Measurements from ENCODE around the gene ATP2B2.
"Not testable (repeated sequence)": the region's sequence is repeated elsewhere in the genome, so short reads cannot be mapped to it uniquely, and the experiment has no call there.

The ATP2B2 gene

DNA sequence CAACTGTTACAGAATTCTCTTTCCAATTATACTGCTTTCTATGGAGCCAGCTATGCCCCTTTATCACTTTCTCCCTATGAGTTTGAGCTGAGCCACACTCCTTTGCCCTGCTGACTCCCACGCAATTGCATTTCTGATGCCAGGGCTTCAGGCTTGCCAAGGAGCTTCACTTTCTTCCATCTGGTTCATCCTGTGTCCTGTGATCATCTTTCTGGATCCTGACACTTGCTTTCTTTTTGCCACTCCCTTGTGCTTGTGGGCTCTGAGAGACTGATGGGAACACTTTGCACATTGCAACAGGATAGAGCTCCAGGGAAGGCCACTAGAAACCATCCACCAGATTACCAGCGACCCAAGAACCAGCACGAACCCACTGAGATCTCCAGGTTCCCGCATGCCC lies 107.5 kb downstream of the ATP2B2 start:
- DNase-seq = no peak

DNA sequence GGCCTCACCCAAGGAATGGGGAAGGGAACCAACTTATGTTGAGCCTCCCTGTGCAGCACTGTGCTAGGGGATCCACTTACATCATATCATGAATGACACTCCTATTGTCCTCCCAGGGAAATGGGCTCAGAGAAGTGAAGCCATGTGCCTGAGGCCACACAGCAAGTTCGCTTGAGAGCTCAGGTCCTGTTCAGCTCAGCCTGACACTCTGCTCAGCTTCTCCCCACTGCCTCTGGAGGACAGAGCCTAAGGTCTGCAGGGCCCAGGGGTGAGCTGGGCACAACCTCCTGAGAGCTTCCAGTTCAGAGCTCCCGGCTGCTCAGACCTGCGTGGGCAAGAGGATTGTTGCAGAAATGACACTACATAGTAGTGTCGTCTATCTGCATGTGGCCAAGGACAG lies 108.5 kb downstream of the ATP2B2 start:
- no peak for DNase-seq

DNA sequence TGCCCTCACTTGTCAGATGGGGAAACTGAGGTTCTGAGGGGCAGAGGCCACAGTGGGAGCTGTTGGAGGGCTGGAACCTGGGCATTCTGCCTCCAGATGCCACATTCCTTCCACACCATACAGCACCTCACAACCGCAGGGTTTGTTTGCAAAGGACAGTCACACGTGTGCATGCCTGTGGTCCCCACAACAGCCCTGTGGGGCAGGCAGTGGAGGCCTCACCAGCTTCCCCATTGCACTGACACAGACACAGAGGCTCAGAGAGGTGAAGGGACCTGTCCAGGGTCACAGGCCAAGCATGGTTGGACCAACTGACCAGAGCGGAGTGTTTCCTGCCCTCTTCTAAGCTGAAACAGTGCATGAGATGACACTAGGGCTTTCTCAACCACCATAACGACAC lies 109.3 kb downstream of the ATP2B2 start:
- no peak for DNase-seq

DNA sequence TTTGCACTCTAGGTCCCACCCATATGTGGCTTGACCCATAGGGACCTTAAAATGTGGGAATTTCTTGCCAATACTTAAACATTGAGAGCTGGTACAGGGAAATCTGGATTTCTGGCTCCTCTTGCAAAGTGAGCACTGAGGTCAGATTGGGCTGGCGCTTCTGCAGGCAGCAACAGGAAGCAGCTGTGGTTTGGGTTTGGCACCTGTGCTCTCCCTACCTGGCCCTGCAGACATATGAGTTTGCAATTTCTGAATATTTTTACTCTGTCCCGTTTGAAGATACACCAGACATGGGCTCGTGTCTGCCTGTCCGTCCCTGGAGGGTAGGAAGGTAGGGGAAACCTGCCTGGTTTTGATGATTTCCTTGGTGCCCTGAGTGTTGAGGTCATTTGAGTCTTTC lies 109.7 kb downstream of the ATP2B2 start:
- DNase-seq = no peak

DNA sequence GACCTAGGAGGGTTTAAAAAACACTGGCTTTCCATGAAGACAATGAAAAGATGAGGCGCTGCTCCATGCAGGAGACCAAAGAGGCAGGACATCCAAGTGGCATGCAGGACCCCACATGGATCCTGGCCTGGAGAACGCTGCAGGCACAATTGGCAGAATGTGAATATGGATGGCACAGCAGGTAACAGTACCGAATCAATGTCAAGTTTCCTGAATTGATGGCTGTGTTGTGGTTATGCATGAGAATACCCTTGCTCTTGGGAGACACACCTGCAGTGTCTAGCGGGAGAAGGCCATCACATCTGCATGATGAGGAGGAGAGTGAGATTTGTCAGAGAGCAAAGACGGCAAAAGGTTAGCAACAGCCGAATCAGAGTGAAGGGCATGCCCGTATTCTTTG lies 110.2 kb downstream of the ATP2B2 start:
- no peak for DNase-seq

DNA sequence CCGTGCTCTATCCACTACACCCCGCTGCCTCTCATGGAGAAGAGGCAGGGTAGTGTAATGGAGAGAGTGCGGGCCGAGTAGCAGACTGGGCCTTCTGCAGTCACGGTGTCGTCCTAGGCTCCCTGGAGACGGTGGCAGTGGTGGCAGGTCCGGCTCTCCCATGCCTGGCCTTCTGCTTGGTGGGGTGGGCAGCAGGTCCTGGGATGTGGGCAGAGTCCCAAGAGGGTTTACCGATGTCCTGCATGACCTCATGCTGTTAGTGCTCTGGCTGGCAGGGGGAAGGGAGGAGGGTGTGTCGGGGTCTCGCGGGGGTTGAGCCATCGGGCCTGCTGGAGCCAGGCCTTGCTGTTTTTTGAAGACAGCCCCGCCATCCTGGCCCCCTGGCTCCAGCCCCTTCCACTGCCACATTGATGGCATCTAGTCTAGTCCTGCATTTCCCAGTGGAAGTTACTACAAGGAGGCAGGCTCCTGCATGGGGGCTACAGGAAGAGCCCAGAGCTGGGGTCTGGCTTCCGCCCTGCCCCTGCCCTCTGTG lies 110.8 kb downstream of the ATP2B2 start:
- no peak for DNase-seq

DNA sequence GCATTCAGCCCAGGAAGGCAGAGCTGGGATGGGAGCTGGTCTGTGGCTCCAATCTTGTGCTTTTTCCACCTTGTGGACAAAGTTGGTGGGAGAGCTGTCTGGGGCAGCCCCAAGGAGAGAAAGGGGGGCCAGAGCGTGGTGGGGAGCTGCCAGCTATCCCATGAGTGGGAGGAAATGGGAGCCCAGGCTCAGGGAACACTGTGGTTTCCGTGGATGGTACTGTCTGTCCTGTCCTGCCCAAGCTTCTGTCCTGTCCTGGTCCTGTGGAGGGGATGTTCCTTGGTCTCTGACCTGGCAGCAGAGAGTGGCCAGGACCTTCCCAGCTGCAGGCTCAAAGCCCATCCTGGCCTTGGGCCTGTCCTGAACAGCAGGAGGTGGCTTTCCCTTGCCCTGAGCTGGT lies 111.9 kb downstream of the ATP2B2 start:
- DNase-seq = no peak

DNA sequence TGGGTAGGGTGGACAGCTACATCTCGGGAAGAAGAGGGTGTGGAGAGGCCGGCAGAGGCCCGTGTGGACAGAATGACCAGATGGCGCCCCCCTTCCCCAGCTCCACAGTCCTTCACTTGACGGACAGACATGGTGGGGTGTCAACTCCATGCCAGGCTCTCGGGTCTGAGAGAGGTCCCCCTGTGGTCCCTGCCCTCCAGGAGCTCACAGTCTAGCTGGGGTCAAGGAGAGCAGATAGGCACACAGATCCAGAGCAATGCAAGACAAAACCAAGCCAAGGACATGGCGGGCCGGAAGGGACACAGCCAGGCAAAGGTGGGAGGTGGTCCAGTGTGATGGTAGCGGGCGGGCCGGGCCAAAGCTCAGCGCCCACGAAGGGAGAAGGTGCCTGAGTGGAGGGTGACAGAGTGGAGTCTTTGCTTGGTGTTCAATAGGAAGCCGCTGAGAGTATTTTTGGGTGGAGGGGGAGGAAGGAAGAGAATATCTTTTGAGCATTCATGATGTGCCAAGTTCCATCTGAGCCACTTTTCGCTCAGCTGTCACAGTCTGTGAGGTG lies 112.4 kb downstream of the ATP2B2 start:
- DNase-seq = no peak

DNA sequence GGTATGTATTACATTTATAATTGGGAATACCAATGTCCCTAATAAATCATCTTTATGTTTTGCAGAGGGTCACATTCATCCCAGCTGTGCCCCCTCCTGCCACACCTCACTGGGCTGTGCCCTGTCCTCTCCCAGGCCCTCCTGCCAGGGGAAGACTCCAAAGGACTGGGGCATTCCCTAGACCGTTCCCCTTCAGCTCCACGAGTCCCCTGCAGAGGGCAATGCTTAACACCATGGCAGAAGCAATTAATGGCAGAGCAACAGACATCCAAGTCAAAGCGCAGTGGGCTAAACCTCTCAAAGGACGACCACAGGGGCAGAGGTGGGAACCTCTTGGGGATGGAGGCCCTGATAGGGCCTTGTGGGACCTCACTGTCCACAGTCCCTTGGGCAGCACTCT lies 113.1 kb downstream of the ATP2B2 start:
- no peak for DNase-seq

DNA sequence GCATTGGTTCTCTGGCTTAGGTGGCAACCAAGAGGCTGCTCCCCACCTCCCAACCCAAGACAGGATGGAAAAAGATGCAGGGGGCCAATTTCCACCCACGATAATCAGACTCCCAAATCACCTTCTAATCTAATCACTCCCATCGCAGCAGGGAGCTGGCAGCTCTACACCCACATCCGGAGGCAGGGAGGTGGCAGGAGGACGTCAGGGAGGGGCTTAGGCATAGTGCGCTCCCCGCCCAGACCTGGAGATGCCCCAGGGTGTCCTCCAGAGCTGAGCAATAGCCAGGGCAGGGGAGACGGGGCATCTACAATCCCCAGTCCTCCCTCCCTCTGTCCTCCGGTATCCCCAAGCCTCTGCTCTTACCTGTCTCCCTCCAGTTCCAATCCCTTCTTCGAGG lies 114.0 kb downstream of the ATP2B2 start:
- DNase-seq = no peak

DNA sequence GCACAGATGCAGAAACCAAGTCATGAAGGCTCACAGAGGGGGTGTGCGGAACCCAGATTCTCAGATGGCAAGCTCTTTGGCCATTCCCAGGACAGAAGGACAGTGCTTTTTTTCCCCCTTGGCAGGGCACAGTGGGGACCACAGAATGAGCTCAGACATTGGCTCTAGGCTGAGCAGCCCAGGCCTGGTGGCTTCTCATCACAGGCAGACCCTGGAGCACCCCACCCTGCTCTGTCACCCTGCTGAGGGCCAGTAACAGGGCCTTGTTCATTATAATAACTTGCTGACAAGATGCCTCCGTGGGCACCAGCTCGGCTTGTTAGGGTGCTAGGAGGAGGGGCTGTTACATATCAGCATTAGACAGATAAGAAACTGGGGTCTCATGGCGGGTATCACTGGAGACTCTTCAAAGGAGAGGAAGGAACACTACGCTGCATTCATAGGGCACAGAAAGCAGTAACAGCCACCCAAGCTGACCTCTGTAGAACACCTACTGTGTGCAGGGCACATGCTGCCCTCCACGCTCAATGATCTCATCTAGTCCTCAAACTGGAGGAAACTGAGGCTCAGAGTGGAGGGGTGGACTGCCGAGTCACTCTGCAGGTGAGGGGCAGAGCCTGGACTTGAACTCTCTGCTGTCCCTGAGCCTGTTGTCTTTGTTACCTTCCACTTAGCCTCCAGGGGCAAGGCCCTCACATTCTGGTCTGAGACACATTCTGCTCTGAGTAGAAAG lies 114.6 kb downstream of the ATP2B2 start:
- DNase-seq = no peak

DNA sequence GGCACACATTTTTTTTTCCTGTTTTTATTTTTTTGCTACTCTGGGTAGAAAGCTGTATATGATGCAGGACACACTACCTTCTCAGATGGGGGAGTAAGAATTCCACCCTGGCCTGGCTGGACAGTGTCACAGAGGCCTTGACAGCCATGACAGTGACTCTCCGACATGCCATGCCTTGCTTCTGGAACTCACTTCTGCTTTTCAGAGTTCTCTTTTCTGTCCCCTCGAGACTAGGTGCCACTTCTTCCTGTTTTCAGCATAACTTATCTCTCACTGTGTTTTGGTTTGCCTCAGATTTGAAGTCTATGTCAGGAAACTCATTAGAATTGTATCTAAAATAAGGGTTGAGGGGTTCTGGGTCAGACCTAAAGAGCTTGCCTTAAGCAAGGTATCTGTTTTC lies 115.4 kb downstream of the ATP2B2 start:
- no peak for DNase-seq

DNA sequence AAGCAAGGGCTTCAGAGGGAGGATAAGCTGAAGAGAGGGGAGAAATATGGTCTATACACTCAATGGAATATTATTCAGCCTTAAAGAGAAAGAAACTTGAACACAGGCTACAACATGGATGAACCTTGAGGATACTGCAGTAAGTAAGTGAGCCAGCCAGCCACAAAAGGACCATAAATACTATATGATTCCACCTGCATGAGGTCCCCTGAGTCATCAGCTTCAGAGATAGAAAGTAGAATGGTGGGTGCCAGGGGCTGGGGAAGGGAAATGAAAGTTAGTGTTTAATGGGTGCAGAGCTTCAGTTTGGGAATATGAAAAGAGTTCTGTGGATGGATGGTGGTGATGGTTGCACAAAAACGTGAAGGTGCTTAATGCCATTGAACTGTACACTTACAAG lies 116.0 kb downstream of the ATP2B2 start:
- DNase-seq = no peak

DNA sequence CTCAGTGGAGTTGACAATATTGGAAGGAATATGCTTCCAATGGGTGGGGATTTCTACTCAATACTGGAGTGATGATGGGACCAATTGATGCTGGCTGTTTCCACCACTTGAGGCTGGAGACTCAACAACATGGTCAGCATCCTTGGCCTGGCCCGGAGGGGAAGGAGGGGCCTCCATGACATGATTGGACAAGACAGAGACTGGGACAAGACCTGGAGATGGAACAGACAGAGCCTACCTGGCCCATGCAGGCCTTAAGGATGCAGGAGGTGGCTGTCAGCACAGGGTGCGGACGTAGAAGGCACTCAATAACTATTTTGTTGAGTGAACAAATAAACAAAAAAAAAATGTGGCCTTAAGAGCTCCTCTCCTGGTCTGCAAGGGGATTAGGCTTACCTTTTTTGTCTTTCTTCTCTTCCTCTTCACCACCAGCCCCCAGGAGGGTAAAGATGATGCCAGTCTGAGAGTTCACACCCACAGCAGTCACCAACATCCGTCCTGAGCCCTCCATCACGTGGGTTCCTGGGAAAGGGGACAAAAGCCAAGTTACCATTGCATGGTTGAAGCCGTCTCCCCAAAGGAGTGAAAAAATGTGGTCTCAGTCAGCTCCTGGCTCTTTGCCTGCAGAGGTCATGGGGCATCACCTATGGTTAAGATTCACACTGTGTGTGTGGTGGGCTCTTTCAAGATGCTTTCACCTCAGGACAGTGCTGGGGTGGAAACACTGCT lies 117.3 kb downstream of the ATP2B2 start:
- no peak for DNase-seq

DNA sequence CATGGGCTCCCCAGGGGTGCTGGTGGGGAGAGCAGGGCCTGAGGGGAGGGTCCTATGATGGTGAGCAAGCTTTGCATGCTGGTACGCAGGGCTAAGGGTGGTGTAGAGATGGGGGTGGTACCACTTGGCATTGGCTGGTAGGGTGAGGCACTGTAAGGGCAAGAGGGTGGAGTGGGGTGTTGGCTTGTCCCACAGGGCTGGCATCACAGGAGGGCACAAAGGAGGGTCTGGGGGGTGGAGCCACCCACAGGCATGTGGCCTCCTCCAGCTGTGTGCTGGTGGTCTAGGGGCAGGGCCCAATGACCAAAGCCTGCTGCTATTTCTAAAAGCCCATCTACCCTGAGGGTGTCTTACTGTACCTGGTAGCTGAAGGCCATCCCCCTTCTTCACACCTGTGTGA lies 119.3 kb downstream of the ATP2B2 start:
- no peak for DNase-seq

DNA sequence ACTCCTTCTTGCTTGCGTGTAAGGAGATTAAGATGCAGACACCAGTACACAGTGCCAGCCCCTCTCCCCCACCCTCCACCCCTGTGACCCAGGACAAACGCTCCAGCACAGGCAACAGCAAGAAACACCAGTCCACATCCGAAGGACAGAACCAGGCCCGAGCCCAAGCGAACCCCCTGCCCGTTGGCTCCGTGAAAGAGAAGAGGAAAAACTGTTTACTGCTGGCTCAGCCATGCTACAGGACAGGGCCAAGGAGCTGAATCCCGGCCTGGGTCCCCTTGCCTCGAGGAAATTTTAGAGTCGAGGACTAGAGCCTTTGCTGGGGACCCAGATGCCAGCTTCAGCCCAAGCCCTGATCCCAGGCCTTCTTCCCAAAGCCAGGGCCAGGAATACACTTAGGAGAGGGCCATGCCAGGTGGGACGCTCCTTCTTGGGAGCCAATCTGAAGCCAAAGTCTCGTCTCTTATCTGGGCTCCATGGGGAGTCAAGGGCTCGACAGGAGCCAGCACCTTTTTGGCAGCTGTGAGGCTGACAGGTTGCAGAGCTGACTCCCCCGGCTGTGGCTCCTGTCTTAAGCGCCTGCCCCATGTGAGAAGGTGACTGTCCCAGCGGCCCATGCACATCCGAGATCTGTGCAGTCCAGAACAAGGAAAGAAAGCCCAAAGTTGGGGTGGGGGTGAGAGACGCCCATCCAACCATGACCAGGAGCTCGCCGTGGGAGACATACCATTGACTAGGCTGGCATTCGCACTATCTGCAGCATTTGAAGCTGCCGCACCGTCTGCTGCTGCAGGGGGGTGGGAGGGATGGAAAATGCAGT lies 120.6 kb downstream of the ATP2B2 start:
- no peak for DNase-seq

DNA sequence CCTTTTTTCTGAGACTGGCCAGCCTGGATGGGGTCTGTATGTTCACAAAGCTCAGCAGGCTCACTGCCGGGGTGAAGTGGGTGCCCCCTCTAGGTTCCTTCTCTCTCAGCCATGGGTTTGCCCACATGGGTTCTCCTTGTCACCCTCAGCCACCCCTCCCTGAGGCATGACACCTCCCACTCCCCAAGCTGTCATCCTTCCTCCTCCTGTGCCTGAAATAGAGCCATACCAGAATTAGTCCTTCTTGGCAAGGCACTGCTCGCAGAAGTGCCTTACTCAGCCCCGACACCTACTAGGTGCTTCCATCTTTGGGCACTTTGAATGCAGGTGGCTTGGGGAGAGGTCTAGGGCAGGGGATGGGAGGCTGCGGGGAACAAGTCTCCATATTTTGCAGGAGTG lies 121.5 kb downstream of the ATP2B2 start:
- DNase-seq = no peak

DNA sequence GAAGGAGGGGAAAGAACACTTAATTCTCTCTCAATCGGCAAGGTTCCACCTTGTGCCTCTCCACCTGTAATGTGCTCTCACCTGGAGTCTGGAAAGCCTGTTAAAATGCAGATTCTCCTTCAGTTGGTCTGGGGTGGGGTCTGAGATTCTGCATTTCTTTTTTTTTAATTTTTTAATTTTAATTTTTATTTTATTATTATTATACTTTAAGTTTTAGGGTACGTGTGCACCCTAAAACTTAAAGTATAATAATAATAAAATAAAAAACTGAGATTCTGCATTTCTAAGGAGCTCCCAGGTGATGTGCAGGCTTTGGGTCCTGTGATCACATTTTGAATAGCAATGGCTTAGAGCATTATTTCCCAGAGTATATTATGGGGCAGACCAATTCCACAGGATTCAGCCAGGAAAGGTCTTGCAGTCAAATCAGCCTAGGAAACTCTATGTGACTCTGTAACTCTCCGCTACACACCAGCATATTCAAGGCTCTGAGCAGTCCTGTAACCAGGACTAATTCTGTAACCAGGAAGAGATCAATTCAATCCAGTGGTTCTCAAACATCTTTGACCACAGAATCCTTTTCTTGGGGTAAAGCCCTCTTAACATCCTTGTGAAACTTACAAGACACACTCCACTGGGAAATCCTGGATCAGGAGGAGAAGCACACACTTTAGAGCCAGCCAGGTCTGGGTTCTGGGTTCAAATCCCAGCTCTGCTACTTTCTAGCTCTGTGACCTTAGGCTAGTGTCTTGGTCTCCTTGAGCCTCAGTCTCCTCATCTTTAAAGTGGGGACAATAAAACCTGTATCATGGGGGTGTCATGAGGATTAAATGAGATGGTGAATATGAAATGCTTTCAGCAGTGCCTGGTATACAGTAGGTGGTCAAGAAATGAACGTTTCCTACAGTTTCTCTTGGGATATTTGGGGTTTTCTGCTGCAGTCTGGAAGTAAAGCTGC lies 122.2 kb downstream of the ATP2B2 start:
- DNase-seq = no peak

DNA sequence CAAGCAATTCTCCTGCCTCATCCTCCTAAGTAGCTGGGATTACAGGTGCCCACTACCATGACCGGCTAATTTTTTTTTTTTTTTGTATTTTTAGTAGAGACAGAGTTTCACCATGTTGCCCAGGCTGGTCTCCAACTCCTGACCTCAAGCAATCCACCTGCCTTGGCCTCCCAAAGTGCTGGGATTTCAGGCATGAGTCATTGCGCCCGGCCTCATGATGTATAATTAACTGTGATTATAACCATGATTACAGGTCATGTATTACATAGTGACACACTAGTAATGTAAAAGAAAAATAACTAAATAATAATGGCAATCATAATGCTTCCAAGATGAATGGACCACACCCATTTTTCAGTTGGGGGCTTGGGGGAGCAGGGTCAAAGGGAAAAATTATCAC lies 122.9 kb downstream of the ATP2B2 start:
- DNase-seq = not testable (repeated sequence)

DNA sequence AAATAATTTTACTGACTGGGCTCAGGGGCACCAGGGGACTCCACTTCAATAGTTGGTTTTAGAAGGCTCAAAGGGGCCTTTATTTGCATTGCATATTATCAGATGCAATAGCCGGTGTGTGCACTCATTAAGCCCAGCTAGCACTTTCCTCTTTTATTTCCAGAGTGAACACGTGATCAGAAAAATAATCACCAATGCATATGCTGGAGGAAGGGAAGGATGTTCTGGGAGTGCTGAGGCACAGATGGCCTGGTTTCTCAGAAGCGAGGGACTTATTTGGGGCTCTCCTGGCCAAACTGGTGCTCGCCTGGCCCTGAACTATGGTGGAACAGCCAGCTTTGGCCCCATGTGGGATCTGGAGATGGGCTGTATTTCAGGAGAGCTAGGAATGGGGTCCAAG lies 124.0 kb downstream of the ATP2B2 start:
- no peak for DNase-seq

DNA sequence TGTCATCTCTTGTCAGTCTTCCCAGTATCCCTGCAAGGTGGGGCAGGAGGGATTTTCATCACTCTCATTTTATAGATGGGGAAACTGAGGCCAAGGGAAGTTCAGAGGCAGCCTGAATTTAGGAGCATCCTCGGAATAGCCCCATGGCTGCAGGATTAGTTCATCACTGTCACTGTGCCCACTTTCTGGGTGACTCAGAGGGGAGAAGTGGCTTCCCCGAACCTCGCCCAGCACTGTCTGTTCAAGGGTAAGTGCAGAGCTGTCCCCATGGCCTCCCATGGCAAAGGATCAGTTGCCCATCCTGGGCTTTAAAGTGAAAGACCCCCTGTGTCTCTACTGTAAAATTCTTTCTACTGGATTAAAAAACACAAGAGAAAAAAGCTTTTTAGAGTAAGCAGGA lies 124.5 kb downstream of the ATP2B2 start:
- no peak for DNase-seq

DNA sequence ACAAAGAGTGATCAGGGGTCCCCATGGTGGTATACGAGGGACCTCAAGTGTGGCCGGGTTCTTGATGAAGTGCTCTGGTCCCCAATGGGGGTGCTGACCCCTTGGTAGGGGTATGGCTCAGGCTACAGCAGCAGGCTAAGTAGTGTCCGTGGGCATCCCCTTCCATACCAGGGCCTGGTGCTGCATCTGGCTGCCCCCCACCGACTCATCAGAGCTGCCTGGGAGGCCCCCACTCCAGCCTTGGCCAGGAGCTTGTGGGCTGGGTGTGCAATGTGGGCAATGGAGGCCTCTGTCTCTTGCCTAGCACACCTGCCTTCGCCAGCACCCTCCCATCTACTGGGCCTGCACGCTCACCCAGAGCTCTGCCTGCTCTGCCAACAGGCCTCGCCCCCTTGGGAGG lies 125.4 kb downstream of the ATP2B2 start:
- DNase-seq = no peak
